ENCODE results near the gene SDHAF2. TPM values are rescaled to one million over a fixed set of nuclear protein-coding genes. Genes with fewer than 3 reads are reported as not detected.

Gene SDHAF2
- total and polyA plus RNA-seq, 2 donors (not counting 1 experiment from before 2014, with no cell fraction given) = 61.8 to 65.3 TPM

GRCh38 chr11:61486011-61486620 lies 56.2 kb downstream of the SDHAF2 start:
- TF ChIP-seq EZH2 (IDR thresholded peaks at IDR 0.05; ENCODE audit: low read length, missing control alignments) (no peak), CTCF (conservative IDR thresholded peaks at IDR 0.05 in 1 of 2, IDR thresholded peaks at IDR 0.05 in 1 of 2; ENCODE audit: low read depth in 1 of 2, low read length in 2 of 2) (no peak)
- no peak overlapping the region for H3K9ac ChIP-seq (ENCODE audit: insufficient read depth, low read length)
- H2AFZ ChIP-seq (ENCODE audit: low read length) = no peak overlapping the region
- no peak overlapping the region for H3K27ac ChIP-seq (ENCODE audit: insufficient read depth, low read length)
- H3K9me3 ChIP-seq (ENCODE audit: control insufficient read depth, insufficient read depth, low read depth, low read length) = no peaks in the 10 kb centered on the region
- no peaks in the 10 kb centered on the region for H3K79me2 ChIP-seq (ENCODE audit: control insufficient read depth, insufficient read depth, low read length)
- no peak for DNase-seq (ENCODE audit: low read depth in 2 of 2)
- H3K36me3 ChIP-seq (ENCODE audit: control insufficient read depth, insufficient read depth, low read length) = no peaks in the 10 kb centered on the region
- peaks cover 17% of the 10 kb centered on the region for H3K4me1 ChIP-seq (ENCODE audit: control insufficient read depth, extremely low read depth, insufficient read depth, low read length)
- peaks cover 7% of the 10 kb centered on the region for H3K27me3 ChIP-seq (ENCODE audit: control insufficient read depth, insufficient read depth, low read length)
- no peaks in the 10 kb centered on the region for H4K20me1 ChIP-seq (ENCODE audit: control insufficient read depth, extremely low read depth, insufficient read depth, low read length)
- no peak overlapping the region for H3K4me2 ChIP-seq (ENCODE audit: extremely low read depth, insufficient read depth, low read length)
- H3K4me3 ChIP-seq (replicated peaks in 1 of 4; ENCODE audit: control extremely low read depth in 1 of 4, insufficient read depth in 1 of 4, low read depth in 3 of 4, low read length in 4 of 4) = no peak overlapping the region

GRCh38 chr11:61486779-61487178 lies 56.9 kb downstream of the SDHAF2 start:
- no peak overlapping the region for H3K4me3 ChIP-seq (replicated peaks in 1 of 4; ENCODE audit: control extremely low read depth in 1 of 4, insufficient read depth in 1 of 4, low read depth in 3 of 4, low read length in 4 of 4)
- no peaks in the 10 kb centered on the region for H3K36me3 ChIP-seq (ENCODE audit: control insufficient read depth, insufficient read depth, low read length)
- no peak for DNase-seq (ENCODE audit: low read depth in 2 of 2)
- H3K79me2 ChIP-seq (ENCODE audit: control insufficient read depth, insufficient read depth, low read length) = no peaks in the 10 kb centered on the region
- no peaks in the 10 kb centered on the region for H4K20me1 ChIP-seq (ENCODE audit: control insufficient read depth, extremely low read depth, insufficient read depth, low read length)
- H3K27me3 ChIP-seq (ENCODE audit: control insufficient read depth, insufficient read depth, low read length) = peaks cover 7% of the 10 kb centered on the region
- H3K4me2 ChIP-seq (ENCODE audit: extremely low read depth, insufficient read depth, low read length) = no peak overlapping the region
- no peaks in the 10 kb centered on the region for H3K9me3 ChIP-seq (ENCODE audit: control insufficient read depth, insufficient read depth, low read depth, low read length)
- no peak overlapping the region for H3K9ac ChIP-seq (ENCODE audit: insufficient read depth, low read length)
- TF ChIP-seq EZH2 (IDR thresholded peaks at IDR 0.05; ENCODE audit: low read length, missing control alignments) = no peak
- TF ChIP-seq CTCF (conservative IDR thresholded peaks at IDR 0.05 in 1 of 2, IDR thresholded peaks at IDR 0.05 in 1 of 2; ENCODE audit: low read depth in 1 of 2, low read length in 2 of 2) = no peak
- H3K4me1 ChIP-seq (ENCODE audit: control insufficient read depth, extremely low read depth, insufficient read depth, low read length) = peaks cover 17% of the 10 kb centered on the region
- no peak overlapping the region for H3K27ac ChIP-seq (ENCODE audit: insufficient read depth, low read length)
- no peak overlapping the region for H2AFZ ChIP-seq (ENCODE audit: low read length)

GRCh38 chr11:61487342-61488025 lies 57.6 kb downstream of the SDHAF2 start:
- TF ChIP-seq EZH2 (IDR thresholded peaks at IDR 0.05; ENCODE audit: low read length, missing control alignments) = no peak
- TF ChIP-seq CTCF (conservative IDR thresholded peaks at IDR 0.05 in 1 of 2, IDR thresholded peaks at IDR 0.05 in 1 of 2; ENCODE audit: low read depth in 1 of 2, low read length in 2 of 2) = no peak
- Histone ChIP-seq H3K27ac (ENCODE audit: insufficient read depth, low read length) (no peak overlapping the region), H3K27me3 (ENCODE audit: control insufficient read depth, insufficient read depth, low read length) (peaks cover 7% of the 10 kb centered on the region), H2AFZ (ENCODE audit: low read length) (no peak overlapping the region), H3K9ac (ENCODE audit: insufficient read depth, low read length) (no peak overlapping the region), H4K20me1 (ENCODE audit: control insufficient read depth, extremely low read depth, insufficient read depth, low read length) (no peaks in the 10 kb centered on the region), H3K4me2 (ENCODE audit: extremely low read depth, insufficient read depth, low read length) (no peak overlapping the region), H3K79me2 (ENCODE audit: control insufficient read depth, insufficient read depth, low read length) (no peaks in the 10 kb centered on the region), H3K36me3 (ENCODE audit: control insufficient read depth, insufficient read depth, low read length) (no peaks in the 10 kb centered on the region), H3K4me1 (ENCODE audit: control insufficient read depth, extremely low read depth, insufficient read depth, low read length) (peaks cover 17% of the 10 kb centered on the region), H3K9me3 (ENCODE audit: control insufficient read depth, insufficient read depth, low read depth, low read length) (no peaks in the 10 kb centered on the region), H3K4me3 (replicated peaks in 1 of 4; ENCODE audit: control extremely low read depth in 1 of 4, insufficient read depth in 1 of 4, low read depth in 3 of 4, low read length in 4 of 4) (no peak overlapping the region)
- no peak for DNase-seq (ENCODE audit: low read depth in 2 of 2)
